Measurements from ENCODE around the gene DCXR. TPM values are rescaled to one million over a fixed set of nuclear protein-coding genes. Genes with fewer than 3 reads are reported as not detected.
A peak's percentile ranks its signal among the peaks of the same experiment; 100 is the strongest.

Gene DCXR
- total and polyA plus RNA-seq, 10 of the 15 experiments (the other 5 are each of a cell fraction or from before 2014, with no cell fraction given), result 12.3 to 139 (median 88.9) TPM

DNA sequence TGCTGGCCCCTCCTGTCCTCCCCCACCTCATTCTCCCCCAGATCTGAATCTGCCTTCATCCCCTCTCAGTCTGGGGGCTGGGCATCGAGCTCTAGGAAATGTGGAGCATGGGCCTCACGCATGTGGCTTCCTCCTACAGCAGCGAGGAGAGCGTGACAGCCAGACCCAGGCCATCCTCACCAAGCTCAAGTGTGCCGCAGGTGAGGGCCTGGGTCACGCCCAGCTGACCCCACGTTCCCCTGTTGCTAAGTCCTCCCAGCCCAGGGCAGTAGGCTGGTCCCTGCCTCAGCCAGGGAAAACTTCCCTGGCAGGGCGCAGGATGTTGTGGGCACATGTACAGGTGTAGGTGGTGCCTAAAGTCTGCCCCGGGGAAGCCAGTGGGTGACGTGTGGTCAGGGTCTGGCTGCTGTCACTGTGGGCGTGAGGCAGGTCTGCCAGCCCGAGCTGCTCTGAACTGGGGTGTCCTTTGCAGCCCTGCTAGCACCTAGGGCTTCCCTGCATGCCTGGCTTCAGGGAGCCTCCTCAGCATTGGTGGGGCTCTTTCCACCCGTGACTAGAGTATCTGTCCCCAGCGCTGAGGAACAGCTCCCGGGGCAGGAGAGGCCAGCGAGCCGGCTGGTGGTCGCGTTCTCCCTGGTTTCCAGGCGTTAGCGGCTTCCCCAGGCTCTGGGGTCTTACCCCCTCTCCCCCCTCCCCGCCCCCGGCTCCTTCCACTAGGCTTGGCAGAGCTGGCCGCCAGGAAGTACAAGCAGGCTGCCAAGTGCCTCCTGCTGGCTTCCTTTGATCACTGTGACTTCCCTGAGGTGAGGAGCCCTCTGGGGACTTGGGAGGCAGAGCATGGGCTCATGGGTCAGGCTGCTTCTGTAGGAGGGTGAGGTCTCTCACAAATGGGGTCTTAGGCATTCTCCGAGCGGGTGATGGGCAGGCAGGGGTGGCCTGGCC, 17.8 kb upstream of the DCXR start:
- WGBS (ENCODE audit: insufficient coverage, insufficient replicate concordance, low lambda C conversion rate, missing lambda C conversion rate), result 69% methylated on average over 23 of the region's 26 CpGs
- no peak overlapping the region for H3K9ac ChIP-seq (ENCODE audit: control insufficient read depth, insufficient read depth, low read length)
- no peak overlapping the region for H3K27ac ChIP-seq (ENCODE audit: control insufficient read depth, insufficient read depth)
- ChIA-PET RAD21 (ENCODE audit: unreplicated experiment) (no interaction called here), CTCF (no interaction called here), SMC1A (ENCODE audit: uncharacterized antibody, unreplicated experiment) (no interaction called here), POLR2A (interaction anchor here (0.6 to 2.4 kb wide), 2 partner anchors 11 to 18 kb away, joined by 3 to 6 read pairs; partner anchors contain the start of gene DCXR)
- peaks cover 0 to 27% of the 10 kb centered on the region in 2 experiments for H3K36me3 ChIP-seq (ENCODE audit: control insufficient read depth in 2 of 2, insufficient read depth in 2 of 2, low read length in 1 of 2)
- H3K9me3 ChIP-seq (replicated peaks; ENCODE audit: control insufficient read depth, insufficient read depth, low read length), result no peaks in the 10 kb centered on the region
- TF ChIP-seq SPI1 (IDR thresholded peaks at IDR 0.05; ENCODE audit: borderline replicate concordance, insufficient read depth, low read depth, low read length), result no peak
- TF ChIP-seq EED (IDR thresholded peaks at IDR 0.05; ENCODE audit: low read depth), result no peak
- TF ChIP-seq FOS (IDR thresholded peaks at IDR 0.05; ENCODE audit: borderline replicate concordance, extremely low read depth, insufficient read length), result no peak
- TF ChIP-seq SREBF2 (IDR thresholded peaks at IDR 0.05; ENCODE audit: low read length), result no peak
- no peak for TF ChIP-seq HDAC2 (IDR thresholded peaks at IDR 0.05)
- TF ChIP-seq ZBTB11 (CRISPR knock-in tag; IDR thresholded peaks at IDR 0.05), result no peak
- no peak for TF ChIP-seq TAF1 (IDR thresholded peaks at IDR 0.05; ENCODE audit: borderline replicate concordance, low read depth, low read length)
- TF ChIP-seq POLR2A (IDR thresholded peaks at IDR 0.05; ENCODE audit: low read depth, low read length), result peak; percentile 59
- peaks cover 14% of the 10 kb centered on the region for H3K79me2 ChIP-seq (ENCODE audit: control insufficient read depth, insufficient read depth, low read length)
- no TSS peak for BruUV-seq (replicated peaks)
- ATAC-seq (no peak), FAIRE-seq (no peak), DNase-seq (ENCODE audit: low read depth, low spot score) (no peak)
- intact Hi-C loops (cut with micrococcal nuclease; ENCODE audit: unreplicated experiment), result no loop called here
- no peak overlapping the region for H3K4me3 ChIP-seq
- H4K20me1 ChIP-seq (ENCODE audit: control insufficient read depth, insufficient read depth), result no peaks in the 10 kb centered on the region
- H3K4me2 ChIP-seq (ENCODE audit: control insufficient read depth, insufficient read depth), result no peak overlapping the region
- H3K4me1 ChIP-seq (ENCODE audit: control insufficient read depth, insufficient read depth, low read length), result peaks cover 4% of the 10 kb centered on the region
- H2AFZ ChIP-seq (ENCODE audit: control insufficient read depth, low read depth, low read length), result no peak overlapping the region
- in situ Hi-C loops (cut with MboI), result no loop called here
- H3K27me3 ChIP-seq (replicated peaks in 1 of 2; ENCODE audit: control insufficient read depth in 2 of 2, insufficient read depth in 2 of 2, low read length in 1 of 2), result no peaks in the 10 kb centered on the region
